ENCODE results near the gene PAXX. TPM values are rescaled to one million over a fixed set of nuclear protein-coding genes. Genes with fewer than 3 reads are reported as not detected.

The PAXX gene
- total RNA-seq, 1 donor from 2014 or later = 50.7 TPM

GRCh38 chr9:136979769-136980587 lies 12.2 kb upstream of the PAXX start:
- TF ChIP-seq, protein P1, sequence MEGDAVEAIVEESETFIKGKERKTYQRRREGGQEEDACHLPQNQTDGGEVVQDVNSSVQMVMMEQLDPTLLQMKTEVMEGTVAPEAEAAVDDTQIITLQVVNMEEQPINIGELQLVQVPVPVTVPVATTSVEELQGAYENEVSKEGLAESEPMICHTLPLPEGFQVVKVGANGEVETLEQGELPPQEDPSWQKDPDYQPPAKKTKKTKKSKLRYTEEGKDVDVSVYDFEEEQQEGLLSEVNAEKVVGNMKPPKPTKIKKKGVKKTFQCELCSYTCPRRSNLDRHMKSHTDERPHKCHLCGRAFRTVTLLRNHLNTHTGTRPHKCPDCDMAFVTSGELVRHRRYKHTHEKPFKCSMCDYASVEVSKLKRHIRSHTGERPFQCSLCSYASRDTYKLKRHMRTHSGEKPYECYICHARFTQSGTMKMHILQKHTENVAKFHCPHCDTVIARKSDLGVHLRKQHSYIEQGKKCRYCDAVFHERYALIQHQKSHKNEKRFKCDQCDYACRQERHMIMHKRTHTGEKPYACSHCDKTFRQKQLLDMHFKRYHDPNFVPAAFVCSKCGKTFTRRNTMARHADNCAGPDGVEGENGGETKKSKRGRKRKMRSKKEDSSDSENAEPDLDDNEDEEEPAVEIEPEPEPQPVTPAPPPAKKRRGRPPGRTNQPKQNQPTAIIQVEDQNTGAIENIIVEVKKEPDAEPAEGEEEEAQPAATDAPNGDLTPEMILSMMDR (IDR thresholded peaks at IDR 0.05; ENCODE audit: partially characterized antibody, unreplicated experiment) = no peak
- peaks cover 7% of the 10 kb centered on the region for H3K9me3 Mint-ChIP-seq (ENCODE audit: unreplicated experiment)
- DNase-seq = no peak
- no peak overlapping the region for H3K27ac Mint-ChIP-seq (ENCODE audit: unreplicated experiment)
- H3K4me1 Mint-ChIP-seq (ENCODE audit: low read depth, unreplicated experiment) = peaks cover 4% of the 10 kb centered on the region
- H3K36me3 Mint-ChIP-seq (ENCODE audit: unreplicated experiment) = no peaks in the 10 kb centered on the region
- H3K27me3 Mint-ChIP-seq (ENCODE audit: unreplicated experiment) = peaks cover 5% of the 10 kb centered on the region
- no peak overlapping the region for H3K4me3 Mint-ChIP-seq (ENCODE audit: unreplicated experiment)

GRCh38 chr9:136980669-136981478 lies 11.3 kb upstream of the PAXX start:
- TF ChIP-seq, protein P1 (IDR thresholded peaks at IDR 0.05; ENCODE audit: partially characterized antibody, unreplicated experiment) = no peak
- Mint-ChIP-seq H3K36me3 (ENCODE audit: unreplicated experiment) (no peaks in the 10 kb centered on the region), H3K4me3 (ENCODE audit: unreplicated experiment) (no peak overlapping the region), H3K9me3 (ENCODE audit: unreplicated experiment) (peaks cover 5% of the 10 kb centered on the region), H3K27me3 (ENCODE audit: unreplicated experiment) (peaks cover 5% of the 10 kb centered on the region), H3K27ac (ENCODE audit: unreplicated experiment) (no peak overlapping the region), H3K4me1 (ENCODE audit: low read depth, unreplicated experiment) (peaks cover 4% of the 10 kb centered on the region)
- no peak for DNase-seq

DNA sequence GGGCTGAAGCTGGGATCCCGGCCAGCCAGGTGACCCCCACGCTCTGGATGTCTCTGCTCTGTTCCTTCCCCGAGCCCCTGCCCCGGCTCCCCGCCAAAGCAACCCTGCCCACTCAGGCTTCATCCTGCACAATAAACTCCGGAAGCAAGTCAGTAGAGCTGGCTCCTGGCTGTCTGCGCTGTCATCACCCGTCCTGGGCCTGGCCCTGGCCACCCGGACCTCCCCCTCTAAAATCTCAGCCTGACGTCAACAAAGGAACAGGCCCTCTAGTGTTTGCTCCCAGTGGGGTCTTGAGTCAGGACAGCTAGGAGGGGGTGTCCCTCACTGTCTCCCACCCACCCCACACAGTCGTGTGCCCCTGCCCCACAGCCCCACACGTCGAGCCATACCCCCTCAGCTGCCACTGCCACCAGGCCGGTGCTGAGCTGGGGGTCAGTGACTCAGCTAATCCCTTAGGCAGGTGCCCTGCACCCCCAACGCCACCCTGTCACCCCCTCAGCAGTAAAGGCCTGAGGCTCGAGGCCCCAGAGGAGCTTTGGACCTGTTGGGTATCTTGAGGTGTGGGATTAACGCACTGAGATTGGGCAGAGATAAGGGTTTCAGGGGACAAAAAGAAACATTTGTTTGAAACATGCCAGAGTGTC lies 10.5 kb upstream of the PAXX start:
- TF ChIP-seq, protein P1 (IDR thresholded peaks at IDR 0.05; ENCODE audit: partially characterized antibody, unreplicated experiment) = no peak
- DNase-seq = no peak
- no peaks in the 10 kb centered on the region for H3K36me3 Mint-ChIP-seq (ENCODE audit: unreplicated experiment)
- no peak overlapping the region for H3K27ac Mint-ChIP-seq (ENCODE audit: unreplicated experiment)
- H3K4me3 Mint-ChIP-seq (ENCODE audit: unreplicated experiment) = no peak overlapping the region
- peaks cover 10% of the 10 kb centered on the region for H3K27me3 Mint-ChIP-seq (ENCODE audit: unreplicated experiment)
- peaks cover 4% of the 10 kb centered on the region for H3K4me1 Mint-ChIP-seq (ENCODE audit: low read depth, unreplicated experiment)
- H3K9me3 Mint-ChIP-seq (ENCODE audit: unreplicated experiment) = peaks cover 7% of the 10 kb centered on the region

- Mint-ChIP-seq H3K4me1 (ENCODE audit: low read depth, unreplicated experiment) (peaks cover 4% of the 10 kb centered on the region), H3K4me3 (ENCODE audit: unreplicated experiment) (peak within 1 kb of the TSS; percentile 43), H3K27me3 (ENCODE audit: unreplicated experiment) (peaks cover 11% of the 10 kb centered on the region), H3K36me3 (ENCODE audit: unreplicated experiment) (no peaks in the 10 kb centered on the region), H3K27ac (ENCODE audit: unreplicated experiment) (no peak within 1 kb of the TSS), H3K9me3 (ENCODE audit: unreplicated experiment) (peaks cover 7% of the 10 kb centered on the region)
- no peak for DNase-seq
- TF ChIP-seq, protein P1 (IDR thresholded peaks at IDR 0.05; ENCODE audit: partially characterized antibody, unreplicated experiment) = no peak
Observed at GRCh38 chr9:136982232-136983051, 9.8 kb upstream of the PAXX start, which contains the start of gene LCNL1. TSS of gene LCNL1 (plus strand) at chr9:136982993. CDS start at chr9:136983587, 594 bp downstream.
